Uterus (tissue), 2 donors: ENCODE measurements around the gene PCDHGA1.

Experiments used
- POLR2A ChIP-seq, 2 donors: fragments of 450-650 bp; IDR thresholded peaks; one replicate each; pipeline ENCODE4 v1.6.1; 2016; ENCODE audit warnings: antibody characterized with exemption in 2 of 2, mild to moderate bottlenecking in 1 of 2, moderate library complexity in 1 of 2
- TF ChIP-seq, protein P1 (sequence below), 4 experiments: fragments of 200-600 bp in 2 of 4; fragments of 450-650 bp in 2 of 4; sonication (generic) in 2 of 4; IDR thresholded peaks; one replicate each; pipeline ENCODE4 v1.5.1; 2016 to 2019; ENCODE audit warnings: antibody characterized with exemption in 4 of 4, mild to moderate bottlenecking in 2 of 4, moderate library complexity in 1 of 4

- TF ChIP-seq, protein P1, sequence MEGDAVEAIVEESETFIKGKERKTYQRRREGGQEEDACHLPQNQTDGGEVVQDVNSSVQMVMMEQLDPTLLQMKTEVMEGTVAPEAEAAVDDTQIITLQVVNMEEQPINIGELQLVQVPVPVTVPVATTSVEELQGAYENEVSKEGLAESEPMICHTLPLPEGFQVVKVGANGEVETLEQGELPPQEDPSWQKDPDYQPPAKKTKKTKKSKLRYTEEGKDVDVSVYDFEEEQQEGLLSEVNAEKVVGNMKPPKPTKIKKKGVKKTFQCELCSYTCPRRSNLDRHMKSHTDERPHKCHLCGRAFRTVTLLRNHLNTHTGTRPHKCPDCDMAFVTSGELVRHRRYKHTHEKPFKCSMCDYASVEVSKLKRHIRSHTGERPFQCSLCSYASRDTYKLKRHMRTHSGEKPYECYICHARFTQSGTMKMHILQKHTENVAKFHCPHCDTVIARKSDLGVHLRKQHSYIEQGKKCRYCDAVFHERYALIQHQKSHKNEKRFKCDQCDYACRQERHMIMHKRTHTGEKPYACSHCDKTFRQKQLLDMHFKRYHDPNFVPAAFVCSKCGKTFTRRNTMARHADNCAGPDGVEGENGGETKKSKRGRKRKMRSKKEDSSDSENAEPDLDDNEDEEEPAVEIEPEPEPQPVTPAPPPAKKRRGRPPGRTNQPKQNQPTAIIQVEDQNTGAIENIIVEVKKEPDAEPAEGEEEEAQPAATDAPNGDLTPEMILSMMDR (IDR thresholded peaks at IDR 0.05) = no peak
- no peak for TF ChIP-seq POLR2A (IDR thresholded peaks at IDR 0.05)
Observed at GRCh38 chr5:141479776-141480175, 149.5 kb downstream of the PCDHGA1 start.
